Endothelial cell of hepatic sinusoid (primary cell): ENCODE measurements around the gene PRR5L.

Experiments
- in situ Hi-C: cut with HindIII; loops from 2 replicates; pipeline ENCODE4 v1.10.0; 2017; ENCODE audit warnings: low sequenced_read_pairs

The PRR5L gene

DNA sequence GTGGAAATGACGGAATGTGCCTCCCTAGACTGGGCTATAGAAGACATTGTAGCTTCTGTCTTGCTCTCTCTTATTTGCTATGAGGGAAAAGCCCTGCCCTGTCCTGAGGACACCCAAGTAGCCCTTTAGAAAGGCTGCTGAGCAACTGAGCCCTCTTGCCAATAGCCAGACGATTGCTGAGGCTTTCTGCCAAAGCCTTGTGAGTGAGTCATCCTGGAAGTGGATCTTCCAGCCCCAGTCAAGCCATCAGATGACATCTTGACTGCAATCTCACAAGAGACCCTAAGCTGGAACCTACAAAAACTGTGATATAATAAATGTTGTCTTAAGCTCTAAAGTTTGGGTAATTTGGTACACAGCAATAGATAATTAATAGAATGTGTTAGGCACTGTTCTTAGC lies 217.9 kb downstream of the PRR5L start:
- in situ Hi-C loops: no loop called here
